GM06990 (cell line): ENCODE data around the gene GALNT16.
"Not testable (repeated sequence)": the region's sequence is repeated elsewhere in the genome, so short reads cannot be mapped to it uniquely, and the experiment has no call there.

Source experiments
- DNase-seq: peaks from one replicate; pipeline ENCODE4 v3.0.0-alpha.2; 2011; ENCODE audit not compliant: insufficient read length; ENCODE audit errors: extremely low read depth
- H3K27me3 ChIP-seq: replicated peaks from 2 replicates; pipeline ENCODE4 v1.6.0; 2011; ENCODE audit warnings: low read length; ENCODE audit not compliant: control insufficient read depth, insufficient read depth
- H3K36me3 ChIP-seq: 2 replicates; pipeline ENCODE4 v1.5.1; 2011; ENCODE audit warnings: low read length; ENCODE audit not compliant: control insufficient read depth, insufficient read depth
- H3K4me3 ChIP-seq: replicated peaks from 2 replicates; pipeline ENCODE4 v1.5.1; 2011; ENCODE audit warnings: low read depth, mild to moderate bottlenecking, control low read depth, low read length
- TF ChIP-seq, protein P1 (sequence below): IDR thresholded peaks from 2 replicates; pipeline ENCODE4 v1.5.1; 2011; ENCODE audit warnings: low read length, control low read depth, mild to moderate bottlenecking, inconsistent platforms; ENCODE audit not compliant: insufficient read depth, poor library complexity, severe bottlenecking

Gene GALNT16

DNA sequence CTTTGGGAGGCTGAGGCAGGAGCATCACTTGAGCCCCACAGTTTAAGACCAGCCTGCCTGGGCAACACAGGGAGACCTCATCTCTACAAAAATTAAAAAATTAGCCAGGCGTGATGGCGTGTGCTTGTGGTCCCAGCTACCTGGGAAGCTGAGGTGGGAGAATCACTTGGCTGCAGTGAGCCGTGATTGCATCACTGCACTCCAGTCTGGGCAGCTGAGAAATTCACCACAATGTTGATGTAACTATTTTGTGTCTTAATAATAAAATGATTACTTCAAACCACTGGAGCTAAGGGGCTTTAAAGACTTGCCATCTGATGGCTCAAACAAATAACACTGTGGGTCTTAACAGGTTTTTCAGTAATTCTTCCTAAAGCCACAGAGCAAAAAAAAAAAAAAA, 127.4 kb downstream of the GALNT16 start:
- peaks cover 15% of the 10 kb centered on the region for H3K36me3 ChIP-seq
- DNase-seq, result no peak
- no peak overlapping the region for H3K4me3 ChIP-seq
- TF ChIP-seq, protein P1, sequence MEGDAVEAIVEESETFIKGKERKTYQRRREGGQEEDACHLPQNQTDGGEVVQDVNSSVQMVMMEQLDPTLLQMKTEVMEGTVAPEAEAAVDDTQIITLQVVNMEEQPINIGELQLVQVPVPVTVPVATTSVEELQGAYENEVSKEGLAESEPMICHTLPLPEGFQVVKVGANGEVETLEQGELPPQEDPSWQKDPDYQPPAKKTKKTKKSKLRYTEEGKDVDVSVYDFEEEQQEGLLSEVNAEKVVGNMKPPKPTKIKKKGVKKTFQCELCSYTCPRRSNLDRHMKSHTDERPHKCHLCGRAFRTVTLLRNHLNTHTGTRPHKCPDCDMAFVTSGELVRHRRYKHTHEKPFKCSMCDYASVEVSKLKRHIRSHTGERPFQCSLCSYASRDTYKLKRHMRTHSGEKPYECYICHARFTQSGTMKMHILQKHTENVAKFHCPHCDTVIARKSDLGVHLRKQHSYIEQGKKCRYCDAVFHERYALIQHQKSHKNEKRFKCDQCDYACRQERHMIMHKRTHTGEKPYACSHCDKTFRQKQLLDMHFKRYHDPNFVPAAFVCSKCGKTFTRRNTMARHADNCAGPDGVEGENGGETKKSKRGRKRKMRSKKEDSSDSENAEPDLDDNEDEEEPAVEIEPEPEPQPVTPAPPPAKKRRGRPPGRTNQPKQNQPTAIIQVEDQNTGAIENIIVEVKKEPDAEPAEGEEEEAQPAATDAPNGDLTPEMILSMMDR, result no peak
- no peaks in the 10 kb centered on the region for H3K27me3 ChIP-seq

DNA sequence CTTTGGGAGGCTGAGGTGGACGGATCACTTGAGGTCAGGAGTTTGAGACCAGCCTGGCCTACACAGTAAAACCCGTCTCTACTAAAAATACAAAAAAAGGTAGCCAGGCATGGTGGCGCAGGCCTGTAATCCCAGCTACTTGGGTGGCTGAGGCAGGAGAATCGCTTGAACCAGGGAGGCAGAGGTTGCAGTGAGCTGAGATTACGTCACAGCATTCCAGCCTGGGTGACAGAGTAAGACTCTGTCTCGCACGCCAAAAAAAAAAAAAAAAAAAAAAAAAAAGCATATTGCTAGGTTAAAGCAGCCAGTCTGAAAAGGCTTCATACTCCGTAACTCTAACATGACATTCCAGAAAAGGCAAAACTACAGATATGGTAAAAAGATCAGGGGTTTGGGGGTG, 131.4 kb downstream of the GALNT16 start:
- peaks cover 13% of the 10 kb centered on the region for H3K36me3 ChIP-seq
- not testable (repeated sequence) for H3K4me3 ChIP-seq, DNase-seq, H3K27me3 ChIP-seq

DNA sequence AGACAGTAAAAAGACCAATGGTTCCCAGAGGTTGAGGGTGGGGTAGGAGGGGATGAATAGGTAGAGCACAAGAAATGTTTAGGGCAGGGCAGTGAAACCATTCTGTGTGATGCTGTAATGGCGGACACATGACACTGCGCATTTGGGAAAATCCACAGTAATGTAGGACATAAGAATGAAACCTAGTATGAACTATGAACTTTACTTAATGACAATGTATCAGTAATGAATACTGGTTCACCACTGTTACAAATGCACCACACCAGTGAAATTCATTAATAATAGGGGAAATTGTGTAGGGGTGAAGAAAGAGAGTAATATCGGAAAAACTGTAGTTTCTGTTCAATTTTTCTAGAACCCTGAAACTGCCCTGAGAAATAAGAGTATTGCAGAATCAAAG, 132.5 kb downstream of the GALNT16 start:
- Histone ChIP-seq H3K27me3 (no peaks in the 10 kb centered on the region), H3K4me3 (no peak overlapping the region)
- TF ChIP-seq, protein P1, result no peak

DNA sequence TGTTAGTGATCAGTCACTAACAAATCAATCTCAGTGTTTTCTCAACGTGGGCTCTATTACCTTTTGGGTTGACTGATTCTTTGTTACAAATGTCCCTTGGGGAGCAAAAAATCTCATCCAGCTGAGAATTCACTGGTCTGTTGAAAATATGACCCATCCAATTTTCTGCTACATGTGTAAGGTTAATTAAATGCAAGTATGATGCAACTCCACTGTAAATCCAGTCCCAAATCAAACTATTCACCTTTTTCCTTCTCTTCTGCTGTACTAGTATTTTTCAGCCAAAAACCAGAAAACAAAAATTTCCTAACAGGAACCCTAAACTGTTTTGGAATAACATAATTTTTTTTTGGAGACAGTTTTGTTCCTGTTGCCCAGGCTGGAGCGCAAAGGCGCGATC, 136.0 kb downstream of the GALNT16 start:
- H3K4me3 ChIP-seq, result no peak overlapping the region
- no peaks in the 10 kb centered on the region for H3K27me3 ChIP-seq
- DNase-seq, result no peak
- H3K36me3 ChIP-seq, result peaks cover 8% of the 10 kb centered on the region
- TF ChIP-seq, protein P1, result no peak

More for the DNA sequence above, 132.5 kb downstream of the GALNT16 start:
- peak; percentile 49 for DNase-seq
- H3K36me3 ChIP-seq, result peaks cover 13% of the 10 kb centered on the region

DNA sequence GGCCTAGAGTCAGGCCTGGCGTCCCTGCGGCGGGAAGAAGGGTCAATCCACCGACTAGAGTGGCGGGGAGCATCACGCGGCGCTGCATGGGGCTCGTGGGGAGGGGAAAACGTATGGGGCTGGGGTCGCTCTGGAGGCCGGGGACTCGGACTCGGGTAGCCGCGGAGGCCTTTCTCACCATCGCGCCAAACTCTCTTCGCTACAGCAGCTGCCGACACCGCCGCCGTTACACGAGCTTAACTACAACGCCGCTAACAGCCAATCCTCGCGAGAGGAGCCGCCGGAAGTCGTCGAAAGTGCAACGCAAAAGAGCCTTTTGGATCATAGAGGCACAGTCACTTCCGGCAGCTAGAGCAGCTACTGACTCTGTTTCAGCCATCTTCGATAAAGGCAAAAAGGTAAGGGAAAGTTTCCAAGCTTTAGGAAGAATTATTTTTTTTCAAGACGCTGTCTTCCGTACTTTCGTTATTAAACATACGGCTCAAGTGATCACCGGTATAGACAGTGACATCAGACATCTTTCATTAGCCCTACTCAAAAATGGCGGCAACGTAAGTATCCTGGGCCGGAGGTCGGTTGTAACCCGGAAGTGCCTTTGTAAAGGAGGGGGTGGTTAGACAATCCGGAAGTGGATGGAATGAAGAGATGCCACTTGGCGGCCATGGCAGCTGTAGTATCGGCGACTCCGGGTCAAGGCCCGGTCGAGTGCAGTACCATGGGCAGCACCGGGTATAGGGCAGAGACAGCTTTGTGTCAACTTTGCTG, 138.3 kb downstream of the GALNT16 start, which contains the start of the genes ERH and SLC39A9:
TSS of gene ERH (minus strand) at position 247 of the 765 bp plus-strand sequence. CDS start at position 181, 66 bp downstream.
TSS of gene SLC39A9 (plus strand) at position 640 of the 765 bp plus-strand sequence. CDS start 678 bp downstream, outside the sequence.
- TF ChIP-seq, protein P1, result no peak
- no peaks in the 10 kb centered on the region for H3K27me3 ChIP-seq
- peak within 1 kb of the TSS; percentile 83 for H3K4me3 ChIP-seq
- peak; percentile 88 for DNase-seq
- peaks cover 6% of the 10 kb centered on the region for H3K36me3 ChIP-seq

DNA sequence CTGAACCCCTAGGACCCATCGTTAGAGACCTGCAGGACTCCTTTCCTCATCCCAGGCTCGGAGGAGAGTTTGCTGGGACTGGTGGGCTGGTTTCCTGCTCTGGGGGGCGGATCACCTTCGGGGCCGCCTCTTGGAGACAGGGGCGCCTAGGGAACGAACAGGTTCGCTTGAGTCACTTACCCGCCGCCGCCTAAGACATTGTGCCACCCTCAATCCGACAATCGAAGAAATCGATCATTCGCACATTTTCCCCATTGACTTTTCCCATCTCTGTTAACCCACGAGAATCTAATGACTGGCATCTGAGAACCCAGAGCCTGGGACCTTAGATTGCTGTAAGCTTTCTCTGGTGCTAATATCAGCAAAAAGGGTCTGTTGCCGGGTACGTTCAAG, 138.9 kb downstream of the GALNT16 start:
- no peak for DNase-seq
- Histone ChIP-seq H3K36me3 (peaks cover 2% of the 10 kb centered on the region), H3K27me3 (no peaks in the 10 kb centered on the region), H3K4me3 (peak overlapping the region; percentile 83)
- TF ChIP-seq, protein P1, result no peak
